Measurements from ENCODE around the gene TICAM1. TPM values are rescaled to one million over a fixed set of nuclear protein-coding genes. Genes with fewer than 3 reads are reported as not detected.

Gene TICAM1
- total and polyA plus RNA-seq, 2 of the 13 experiments (the other 11 are each of a cell fraction or from before 2014, with no cell fraction given), result 0.33 to 0.95 TPM

DNA sequence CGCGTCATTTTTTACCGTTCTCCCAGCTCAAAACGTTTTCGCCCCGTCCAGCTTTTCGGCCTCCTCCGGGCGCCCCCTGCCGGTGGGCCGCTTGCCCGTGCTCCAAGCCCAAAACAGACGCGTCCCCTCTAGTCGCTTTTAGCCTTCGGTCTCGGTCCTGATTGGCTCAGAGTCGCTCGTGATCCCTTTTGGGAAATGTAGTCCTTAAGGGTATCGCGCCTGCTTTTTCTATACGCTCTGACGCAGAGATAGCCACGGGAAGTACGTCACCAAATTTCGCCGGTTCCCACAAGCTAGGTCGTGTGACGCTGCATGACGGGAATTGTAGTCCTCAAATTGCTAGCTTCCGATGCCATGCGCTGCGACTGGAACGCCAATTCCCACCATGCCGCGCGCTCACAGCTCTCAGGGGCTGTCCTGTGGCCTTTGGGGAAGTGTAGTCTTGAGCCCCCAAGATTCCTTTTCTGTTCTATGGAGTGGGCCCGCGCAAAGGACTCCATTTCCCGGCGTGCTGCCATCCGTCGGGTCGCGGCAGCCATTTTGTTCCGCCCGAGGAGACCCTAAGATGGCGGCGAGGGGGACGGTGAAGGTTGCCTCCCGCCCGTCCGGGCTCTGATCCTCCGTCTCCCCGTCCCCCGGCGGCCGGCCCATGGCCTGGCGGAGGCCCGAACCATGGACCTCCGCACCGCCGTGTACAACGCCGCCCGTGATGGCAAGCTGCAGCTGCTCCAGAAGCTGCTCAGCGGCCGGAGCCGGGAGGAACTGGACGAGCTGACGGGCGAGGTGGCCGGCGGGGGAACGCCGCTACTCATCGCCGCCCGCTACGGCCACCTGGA, 40.1 kb downstream of the TICAM1 start, which contains the start of gene FEM1A (continued):
- TF ChIP-seq, protein P1, sequence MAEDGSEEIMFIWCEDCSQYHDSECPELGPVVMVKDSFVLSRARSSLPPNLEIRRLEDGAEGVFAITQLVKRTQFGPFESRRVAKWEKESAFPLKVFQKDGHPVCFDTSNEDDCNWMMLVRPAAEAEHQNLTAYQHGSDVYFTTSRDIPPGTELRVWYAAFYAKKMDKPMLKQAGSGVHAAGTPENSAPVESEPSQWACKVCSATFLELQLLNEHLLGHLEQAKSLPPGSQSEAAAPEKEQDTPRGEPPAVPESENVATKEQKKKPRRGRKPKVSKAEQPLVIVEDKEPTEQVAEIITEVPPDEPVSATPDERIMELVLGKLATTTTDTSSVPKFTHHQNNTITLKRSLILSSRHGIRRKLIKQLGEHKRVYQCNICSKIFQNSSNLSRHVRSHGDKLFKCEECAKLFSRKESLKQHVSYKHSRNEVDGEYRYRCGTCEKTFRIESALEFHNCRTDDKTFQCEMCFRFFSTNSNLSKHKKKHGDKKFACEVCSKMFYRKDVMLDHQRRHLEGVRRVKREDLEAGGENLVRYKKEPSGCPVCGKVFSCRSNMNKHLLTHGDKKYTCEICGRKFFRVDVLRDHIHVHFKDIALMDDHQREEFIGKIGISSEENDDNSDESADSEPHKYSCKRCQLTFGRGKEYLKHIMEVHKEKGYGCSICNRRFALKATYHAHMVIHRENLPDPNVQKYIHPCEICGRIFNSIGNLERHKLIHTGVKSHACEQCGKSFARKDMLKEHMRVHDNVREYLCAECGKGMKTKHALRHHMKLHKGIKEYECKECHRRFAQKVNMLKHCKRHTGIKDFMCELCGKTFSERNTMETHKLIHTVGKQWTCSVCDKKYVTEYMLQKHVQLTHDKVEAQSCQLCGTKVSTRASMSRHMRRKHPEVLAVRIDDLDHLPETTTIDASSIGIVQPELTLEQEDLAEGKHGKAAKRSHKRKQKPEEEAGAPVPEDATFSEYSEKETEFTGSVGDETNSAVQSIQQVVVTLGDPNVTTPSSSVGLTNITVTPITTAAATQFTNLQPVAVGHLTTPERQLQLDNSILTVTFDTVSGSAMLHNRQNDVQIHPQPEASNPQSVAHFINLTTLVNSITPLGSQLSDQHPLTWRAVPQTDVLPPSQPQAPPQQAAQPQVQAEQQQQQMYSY (CRISPR knock-in tag; IDR thresholded peaks at IDR 0.05), result no peak
- TF ChIP-seq SAFB2 (CRISPR knock-in tag; IDR thresholded peaks at IDR 0.05; ENCODE audit: borderline replicate concordance, low read depth), result no peak
- TF ChIP-seq, protein P2, sequence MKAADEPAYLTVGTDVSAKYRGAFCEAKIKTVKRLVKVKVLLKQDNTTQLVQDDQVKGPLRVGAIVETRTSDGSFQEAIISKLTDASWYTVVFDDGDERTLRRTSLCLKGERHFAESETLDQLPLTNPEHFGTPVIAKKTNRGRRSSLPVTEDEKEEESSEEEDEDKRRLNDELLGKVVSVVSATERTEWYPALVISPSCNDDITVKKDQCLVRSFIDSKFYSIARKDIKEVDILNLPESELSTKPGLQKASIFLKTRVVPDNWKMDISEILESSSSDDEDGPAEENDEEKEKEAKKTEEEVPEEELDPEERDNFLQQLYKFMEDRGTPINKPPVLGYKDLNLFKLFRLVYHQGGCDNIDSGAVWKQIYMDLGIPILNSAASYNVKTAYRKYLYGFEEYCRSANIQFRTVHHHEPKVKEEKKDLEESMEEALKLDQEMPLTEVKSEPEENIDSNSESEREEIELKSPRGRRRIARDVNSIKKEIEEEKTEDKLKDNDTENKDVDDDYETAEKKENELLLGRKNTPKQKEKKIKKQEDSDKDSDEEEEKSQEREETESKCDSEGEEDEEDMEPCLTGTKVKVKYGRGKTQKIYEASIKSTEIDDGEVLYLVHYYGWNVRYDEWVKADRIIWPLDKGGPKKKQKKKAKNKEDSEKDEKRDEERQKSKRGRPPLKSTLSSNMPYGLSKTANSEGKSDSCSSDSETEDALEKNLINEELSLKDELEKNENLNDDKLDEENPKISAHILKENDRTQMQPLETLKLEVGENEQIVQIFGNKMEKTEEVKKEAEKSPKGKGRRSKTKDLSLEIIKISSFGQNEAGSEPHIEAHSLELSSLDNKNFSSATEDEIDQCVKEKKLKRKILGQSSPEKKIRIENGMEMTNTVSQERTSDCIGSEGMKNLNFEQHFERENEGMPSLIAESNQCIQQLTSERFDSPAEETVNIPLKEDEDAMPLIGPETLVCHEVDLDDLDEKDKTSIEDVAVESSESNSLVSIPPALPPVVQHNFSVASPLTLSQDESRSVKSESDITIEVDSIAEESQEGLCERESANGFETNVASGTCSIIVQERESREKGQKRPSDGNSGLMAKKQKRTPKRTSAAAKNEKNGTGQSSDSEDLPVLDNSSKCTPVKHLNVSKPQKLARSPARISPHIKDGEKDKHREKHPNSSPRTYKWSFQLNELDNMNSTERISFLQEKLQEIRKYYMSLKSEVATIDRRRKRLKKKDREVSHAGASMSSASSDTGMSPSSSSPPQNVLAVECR (CRISPR knock-in tag; IDR thresholded peaks at IDR 0.05; ENCODE audit: borderline replicate concordance), result peak; percentile 77; the same call in 1 of the 2 replicates
- TF ChIP-seq, protein P3, sequence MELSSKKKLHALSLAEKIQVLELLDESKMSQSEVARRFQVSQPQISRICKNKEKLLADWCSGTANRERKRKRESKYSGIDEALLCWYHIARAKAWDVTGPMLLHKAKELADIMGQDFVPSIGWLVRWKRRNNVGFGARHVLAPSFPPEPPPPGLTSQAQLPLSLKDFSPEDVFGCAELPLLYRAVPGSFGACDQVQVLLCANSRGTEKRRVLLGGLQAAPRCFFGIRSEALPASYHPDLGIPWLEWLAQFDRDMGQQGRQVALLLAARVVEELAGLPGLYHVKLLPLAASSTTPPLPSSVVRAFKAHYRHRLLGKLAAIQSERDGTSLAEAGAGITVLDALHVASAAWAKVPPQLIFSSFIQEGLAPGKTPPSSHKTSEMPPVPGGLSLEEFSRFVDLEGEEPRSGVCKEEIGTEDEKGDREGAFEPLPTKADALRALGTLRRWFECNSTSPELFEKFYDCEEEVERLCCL (CRISPR knock-in tag; IDR thresholded peaks at IDR 0.05; ENCODE audit: borderline replicate concordance), result peak; percentile 50; the same call in 1 of the 2 replicates
- peak; percentile 73 for TF ChIP-seq ZEB1 (IDR thresholded peaks at IDR 0.05; ENCODE audit: insufficient replicate concordance, low read depth)
- no peak for TF ChIP-seq ZNF549 (CRISPR knock-in tag; IDR thresholded peaks at IDR 0.05)
- no peak for TF ChIP-seq CBX2 (IDR thresholded peaks at IDR 0.05; ENCODE audit: low read depth, low read length)
- no peak for TF ChIP-seq CBX2 (CRISPR knock-in tag; IDR thresholded peaks at IDR 0.05; ENCODE audit: low read depth)
- TF ChIP-seq SP5 (CRISPR knock-in tag; IDR thresholded peaks at IDR 0.05; ENCODE audit: borderline replicate concordance, low read depth), result no peak
- TF ChIP-seq ZBTB3 (CRISPR knock-in tag; IDR thresholded peaks at IDR 0.05; ENCODE audit: borderline replicate concordance, low read depth), result 0 out of 2 replicates have a peak, but pooled peaks have one; percentile 30
- TF ChIP-seq ETV6 (CRISPR knock-in tag; conservative IDR thresholded peaks at IDR 0.05), result 0 out of 2 replicates have a peak, but pooled peaks have one; percentile 74
- TF ChIP-seq, protein P4, sequence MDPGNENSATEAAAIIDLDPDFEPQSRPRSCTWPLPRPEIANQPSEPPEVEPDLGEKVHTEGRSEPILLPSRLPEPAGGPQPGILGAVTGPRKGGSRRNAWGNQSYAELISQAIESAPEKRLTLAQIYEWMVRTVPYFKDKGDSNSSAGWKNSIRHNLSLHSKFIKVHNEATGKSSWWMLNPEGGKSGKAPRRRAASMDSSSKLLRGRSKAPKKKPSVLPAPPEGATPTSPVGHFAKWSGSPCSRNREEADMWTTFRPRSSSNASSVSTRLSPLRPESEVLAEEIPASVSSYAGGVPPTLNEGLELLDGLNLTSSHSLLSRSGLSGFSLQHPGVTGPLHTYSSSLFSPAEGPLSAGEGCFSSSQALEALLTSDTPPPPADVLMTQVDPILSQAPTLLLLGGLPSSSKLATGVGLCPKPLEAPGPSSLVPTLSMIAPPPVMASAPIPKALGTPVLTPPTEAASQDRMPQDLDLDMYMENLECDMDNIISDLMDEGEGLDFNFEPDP (CRISPR knock-in tag; conservative IDR thresholded peaks at IDR 0.05), result no peak
- TF ChIP-seq NR2F2 (IDR thresholded peaks at IDR 0.05; ENCODE audit: borderline replicate concordance, low read depth), result peak; percentile 15; the same call in 1 of the 2 replicates
- no peak for TF ChIP-seq NR3C1 (CRISPR knock-in tag; IDR thresholded peaks at IDR 0.05)
- TF ChIP-seq ZNF274 (CRISPR knock-in tag; IDR thresholded peaks at IDR 0.05), result no peak
- TF ChIP-seq TOE1 (CRISPR knock-in tag; IDR thresholded peaks at IDR 0.05), result 0 out of 2 replicates have a peak, but pooled peaks have one; percentile 33

Data from HepG2 (cell line).